ENCODE measurements around the gene RPRD2.

The RPRD2 gene

DNA sequence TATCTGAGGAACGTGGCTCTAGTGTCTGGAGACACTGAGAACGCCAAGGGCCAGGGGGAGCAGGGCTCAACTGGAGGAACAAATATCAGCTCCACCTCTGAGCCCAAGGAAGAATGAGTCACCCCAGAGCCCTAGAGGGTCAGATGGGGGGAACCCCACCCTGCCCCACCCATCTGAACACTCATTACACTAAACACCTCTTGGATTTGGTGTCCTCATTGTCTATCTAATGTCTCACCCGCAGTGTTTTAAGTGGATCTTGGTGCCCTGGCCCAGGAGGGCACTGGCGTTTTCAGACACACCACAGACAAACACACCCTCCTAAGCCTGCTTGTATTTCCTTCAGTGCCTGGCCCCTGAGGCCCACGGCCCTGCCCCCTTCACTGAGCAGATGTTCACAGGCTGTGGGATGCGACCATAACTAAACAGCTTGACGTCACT lies 149.4 kb downstream of the RPRD2 start:
- DNase-seq (ENCODE audit: low read depth in 1 of 2, low spot score in 1 of 2): no peak

DNA sequence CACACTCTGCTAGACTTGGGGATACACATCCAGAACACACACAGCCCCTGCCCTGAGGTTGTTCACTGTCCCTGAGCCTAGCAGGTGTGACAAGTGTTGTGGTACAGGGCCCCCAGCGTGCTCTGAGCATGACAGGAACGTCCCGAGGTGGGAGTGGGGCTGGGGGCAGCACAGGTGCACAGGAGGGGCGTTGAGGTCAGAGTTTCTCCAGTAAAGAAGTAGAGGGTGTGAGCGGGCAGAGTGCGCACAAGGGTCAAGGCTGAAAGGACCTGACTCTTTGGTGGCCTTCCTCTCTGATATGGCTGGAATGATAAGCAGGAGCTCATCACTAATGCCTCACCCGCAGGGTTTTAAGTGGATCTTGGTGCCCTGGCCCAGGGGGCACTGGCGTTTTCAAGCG lies 150.3 kb downstream of the RPRD2 start:
- DNase-seq (ENCODE audit: low read depth in 1 of 2, low spot score in 1 of 2): no peak

DNA sequence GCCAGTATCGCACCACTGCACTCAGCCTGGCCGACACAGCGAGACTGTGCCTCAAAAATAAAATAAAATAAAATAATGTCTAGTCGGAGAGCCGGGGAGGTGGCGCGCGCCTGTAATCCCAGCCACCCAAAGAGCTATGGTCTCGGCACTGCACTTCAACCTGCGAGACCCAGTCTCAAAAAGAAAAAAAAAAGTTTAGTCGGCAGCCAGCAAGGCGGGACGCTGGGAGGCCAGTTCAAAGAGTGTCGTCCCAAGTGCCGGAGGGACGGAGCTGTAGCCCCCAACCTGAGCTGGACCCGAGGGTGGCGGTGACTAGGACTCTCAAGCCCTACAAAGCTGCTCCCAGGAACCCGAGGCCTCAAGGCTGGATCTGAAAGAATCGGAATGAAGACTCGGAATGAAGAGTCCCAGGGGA lies 151.0 kb downstream of the RPRD2 start:
- no peak for DNase-seq (ENCODE audit: low read depth in 1 of 2, low spot score in 1 of 2)

DNA sequence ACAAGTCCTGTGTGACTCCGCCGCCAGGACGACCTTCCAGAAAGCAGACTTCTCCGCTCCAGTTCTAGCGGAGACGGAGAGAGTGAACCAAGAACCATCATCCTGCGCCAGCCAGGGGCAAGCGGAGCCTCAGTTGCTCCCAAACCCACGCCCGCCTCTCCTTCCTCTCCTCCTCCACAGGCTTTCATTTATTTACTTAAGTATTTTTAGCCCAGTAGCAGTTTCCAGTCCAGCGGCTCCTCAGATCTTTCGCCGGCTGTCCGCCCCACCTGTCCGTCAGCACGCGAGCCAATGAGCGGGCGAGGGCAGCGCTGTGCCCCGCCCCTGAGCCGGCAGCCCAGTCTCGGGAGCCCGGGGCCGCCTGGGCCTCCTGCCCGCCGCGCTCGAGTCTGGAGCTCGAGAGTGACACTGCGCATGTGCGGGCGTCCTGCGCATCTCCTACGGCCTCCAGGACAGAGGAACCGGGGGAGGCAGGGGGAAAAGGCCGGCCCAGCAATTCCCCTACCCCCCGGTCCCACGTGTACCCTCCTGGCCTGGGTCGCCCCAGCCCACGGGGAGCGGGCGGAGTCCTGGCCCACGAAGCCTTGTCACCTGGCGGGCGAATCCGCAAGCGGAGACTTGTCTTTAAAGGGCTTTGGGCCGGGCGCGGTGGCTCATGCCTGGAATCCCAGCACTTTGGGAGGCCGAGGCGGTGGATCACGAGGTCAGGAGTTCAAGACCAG lies 151.5 kb downstream of the RPRD2 start, which contains the start of gene FALEC:
TSS of gene FALEC (plus strand) at position 425 of the 722 bp plus-strand sequence.
- peak; percentile 85 for DNase-seq (ENCODE audit: low read depth in 1 of 2, low spot score in 1 of 2)

DNA sequence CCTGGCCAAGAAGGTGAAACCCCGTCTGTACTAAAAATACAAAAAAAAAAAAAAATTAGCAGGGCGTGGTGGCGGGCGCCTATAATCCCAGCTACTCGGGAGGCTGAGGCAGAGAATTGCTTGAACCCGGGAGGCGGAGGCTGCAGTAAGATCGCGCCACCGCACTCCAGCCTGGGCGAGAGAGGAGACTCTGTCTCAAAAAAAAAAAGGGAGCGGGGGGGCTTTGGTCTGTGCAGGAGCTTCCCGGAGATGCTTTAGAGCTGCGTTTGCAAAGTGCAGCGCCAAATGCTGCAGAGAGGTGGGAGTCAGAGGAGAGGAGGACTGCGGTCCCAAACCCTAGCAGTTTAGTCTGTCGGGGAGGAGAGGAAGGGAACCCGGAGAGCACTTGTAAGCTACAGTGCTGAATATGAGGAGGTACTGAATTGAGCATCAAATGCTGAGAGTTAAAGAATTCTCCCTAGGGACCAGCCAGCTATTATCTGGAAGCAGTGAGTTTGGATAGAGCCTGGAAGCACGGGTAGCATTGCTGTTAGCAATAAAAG lies 152.2 kb downstream of the RPRD2 start:
- no peak for DNase-seq (ENCODE audit: low read depth in 1 of 2, low spot score in 1 of 2)

DNA sequence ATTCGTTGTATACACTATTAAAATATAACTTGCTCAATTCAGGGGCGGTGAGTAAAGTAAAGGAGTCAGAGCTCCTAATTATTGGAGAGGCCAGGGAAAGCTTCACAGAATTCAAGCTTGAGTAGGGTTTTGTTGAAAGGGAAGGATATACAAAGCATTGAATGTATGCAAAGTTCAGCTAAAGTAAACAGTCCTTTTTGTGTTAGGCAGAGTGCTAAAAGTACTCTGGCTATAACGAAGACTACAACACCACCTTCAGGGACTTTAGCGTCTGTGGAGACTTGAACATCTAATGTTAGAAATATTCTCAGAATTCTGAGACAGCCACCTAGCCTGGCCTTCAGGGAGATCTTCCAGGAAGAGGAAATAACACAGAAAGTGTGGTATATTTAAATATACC lies 152.7 kb downstream of the RPRD2 start:
- no peak for DNase-seq (ENCODE audit: low read depth in 1 of 2, low spot score in 1 of 2)

DNA sequence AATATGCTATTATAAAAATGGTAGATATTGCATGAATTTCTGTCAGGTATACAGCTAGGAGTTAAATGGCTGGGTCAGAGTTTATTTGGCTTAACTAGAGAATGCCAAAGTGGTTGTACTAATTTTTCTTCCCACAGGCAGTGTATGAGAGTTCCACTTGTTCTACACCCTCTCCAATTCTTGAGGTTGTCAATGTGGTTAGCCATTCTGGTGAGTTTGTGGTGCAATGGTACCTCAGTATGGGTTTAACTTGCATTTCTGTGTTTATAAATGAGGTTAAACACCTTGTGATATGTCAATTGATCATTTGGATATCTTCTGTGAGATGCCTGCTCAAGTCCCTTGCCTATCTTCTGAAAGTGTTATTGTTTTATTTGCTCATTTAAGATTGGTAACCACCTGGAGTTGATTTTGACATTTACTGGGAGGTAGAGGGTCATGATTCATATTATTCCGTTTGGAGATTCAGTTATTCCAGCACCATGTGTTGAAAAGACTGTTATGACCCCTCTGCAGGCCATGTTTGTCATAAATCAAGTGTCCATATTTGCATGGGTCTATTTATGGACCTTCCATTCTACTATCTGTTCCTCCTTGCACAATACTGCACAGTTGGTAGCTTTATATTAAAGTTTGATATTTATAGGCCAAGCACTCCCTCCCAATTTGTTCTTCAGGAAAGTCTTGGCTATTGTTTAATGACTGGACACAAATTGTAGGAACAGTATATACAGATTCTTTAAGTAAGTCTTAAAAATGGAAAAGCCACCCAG lies 157.4 kb downstream of the RPRD2 start:
- DNase-seq (ENCODE audit: low read depth in 1 of 2, low spot score in 1 of 2): no peak

DNA sequence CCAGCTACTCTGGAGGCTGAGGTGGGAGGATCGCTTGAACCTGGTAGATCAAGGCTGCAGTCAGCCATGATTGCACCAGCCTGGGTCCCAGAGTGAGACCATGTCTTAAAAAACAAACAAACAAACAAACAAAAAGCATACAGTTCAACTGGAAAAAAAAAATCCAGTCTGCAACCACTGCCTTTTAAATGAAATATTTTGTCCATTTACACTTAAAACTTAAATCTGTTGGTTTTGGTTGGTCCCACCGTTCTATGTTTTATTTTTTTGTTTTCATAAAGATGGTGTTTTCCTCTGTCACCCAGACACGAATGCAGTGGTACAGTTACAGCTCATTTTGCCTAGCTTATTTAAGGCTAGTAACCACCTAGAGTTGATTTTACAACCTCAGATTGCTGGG lies 161.4 kb downstream of the RPRD2 start:
- no peak for DNase-seq (ENCODE audit: low read depth in 1 of 2, low spot score in 1 of 2)
